GM19467 (cell line): ENCODE results near the gene PLA2G12B.
"Not testable (repeated sequence)": the region's sequence is repeated elsewhere in the genome, so short reads cannot be mapped to it uniquely, and the experiment has no call there.

ENCODE experiments used
- ATAC-seq: cut with Tn5 transposase; IDR thresholded peaks from one replicate; pipeline ENCODE4 v1.9.1; 2021; ENCODE audit warnings: mild to moderate bottlenecking, moderate library complexity; ENCODE audit not compliant: unreplicated experiment

Gene PLA2G12B, protein sequence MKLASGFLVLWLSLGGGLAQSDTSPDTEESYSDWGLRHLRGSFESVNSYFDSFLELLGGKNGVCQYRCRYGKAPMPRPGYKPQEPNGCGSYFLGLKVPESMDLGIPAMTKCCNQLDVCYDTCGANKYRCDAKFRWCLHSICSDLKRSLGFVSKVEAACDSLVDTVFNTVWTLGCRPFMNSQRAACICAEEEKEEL

DNA sequence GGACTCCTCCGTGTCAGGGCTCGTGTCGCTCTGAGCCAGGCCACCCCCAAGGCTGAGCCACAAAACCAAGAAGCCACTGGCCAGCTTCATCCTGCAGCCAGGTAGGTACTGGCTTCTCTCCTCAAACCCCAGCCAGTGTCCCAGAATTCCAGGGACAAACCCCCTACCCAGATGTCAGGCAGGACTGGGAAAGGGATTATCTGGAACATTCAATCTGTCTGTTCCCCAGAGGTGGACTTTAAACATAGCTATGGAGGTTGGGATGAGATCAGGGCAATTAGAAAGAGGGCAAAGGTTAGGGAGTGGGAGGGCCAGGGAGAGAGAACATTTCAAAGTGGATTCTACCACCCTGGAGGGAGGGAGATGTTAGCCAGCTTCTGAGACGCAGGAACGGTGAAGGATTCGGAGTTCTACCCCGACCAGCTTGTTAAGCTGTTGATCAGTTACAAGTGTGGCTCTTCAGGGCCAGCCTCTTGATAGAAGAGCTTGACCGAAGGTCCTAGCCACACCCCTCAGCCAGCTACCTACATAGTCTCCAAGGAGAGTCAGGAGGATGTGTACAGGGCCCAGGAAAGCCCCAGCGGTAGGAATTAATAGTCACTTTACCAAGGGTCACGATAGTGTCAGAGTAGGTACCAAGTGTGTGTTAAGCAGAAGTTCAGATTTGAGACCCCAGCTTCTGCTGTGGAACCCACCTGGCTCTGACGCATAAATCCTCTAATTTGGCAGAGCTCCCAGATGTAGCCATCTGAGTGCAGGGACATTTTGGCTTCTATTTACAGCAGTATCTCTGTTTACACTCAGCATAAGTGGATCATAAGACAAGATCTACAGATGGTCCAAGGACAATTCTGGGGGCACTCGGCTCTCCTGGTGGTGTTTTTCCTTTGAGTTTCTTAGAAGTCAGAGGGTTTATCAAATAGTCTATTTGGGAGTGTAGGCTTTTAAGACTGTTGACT is at the start of gene PLA2G12B:
Gene PLA2G12B, minus strand, starts transcription at position 211 of the 959 bp plus-strand sequence. Its CDS starts 121 bp downstream, at position 90.
- ATAC-seq: no peak

DNA sequence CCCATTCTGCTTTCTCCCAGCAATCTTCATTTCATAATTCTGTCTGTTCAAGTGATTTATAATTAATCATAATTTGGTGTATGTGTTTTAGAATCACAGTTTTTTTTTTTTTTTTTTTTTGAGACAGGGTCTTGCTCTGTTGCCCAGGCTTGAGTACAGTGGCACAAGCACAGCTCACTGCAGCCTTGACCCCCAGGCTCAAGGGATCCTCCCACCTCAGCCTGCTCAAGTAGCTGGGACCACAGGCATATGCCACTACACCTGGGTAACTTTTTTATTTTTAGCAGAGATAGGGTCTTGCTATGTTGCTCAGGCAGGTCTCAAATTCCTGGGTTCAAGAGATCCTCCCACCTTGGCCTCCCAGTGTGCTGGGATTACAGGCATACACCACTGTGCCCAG is 49.2 kb upstream of the PLA2G12B start:
- no peak for ATAC-seq

DNA sequence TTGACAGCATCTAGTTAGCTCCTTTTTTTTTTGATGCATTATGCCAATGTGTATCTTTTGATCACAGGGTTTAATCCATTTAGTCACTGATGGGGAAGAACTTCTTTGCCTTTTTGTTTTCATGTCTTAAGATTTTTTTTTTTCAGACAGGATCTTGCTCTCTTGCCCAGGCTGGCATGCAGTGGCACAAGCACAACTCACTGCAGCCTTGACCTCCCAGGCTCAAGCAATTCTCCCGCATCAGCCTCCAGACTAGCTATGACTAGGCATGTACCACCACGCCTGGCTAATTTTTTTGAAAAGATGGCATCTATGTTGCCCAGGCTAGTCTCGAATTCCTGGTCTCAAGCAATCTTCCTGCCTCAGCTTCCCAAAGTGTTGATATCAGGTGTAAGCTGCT is 46.4 kb upstream of the PLA2G12B start:
- ATAC-seq: no peak

DNA sequence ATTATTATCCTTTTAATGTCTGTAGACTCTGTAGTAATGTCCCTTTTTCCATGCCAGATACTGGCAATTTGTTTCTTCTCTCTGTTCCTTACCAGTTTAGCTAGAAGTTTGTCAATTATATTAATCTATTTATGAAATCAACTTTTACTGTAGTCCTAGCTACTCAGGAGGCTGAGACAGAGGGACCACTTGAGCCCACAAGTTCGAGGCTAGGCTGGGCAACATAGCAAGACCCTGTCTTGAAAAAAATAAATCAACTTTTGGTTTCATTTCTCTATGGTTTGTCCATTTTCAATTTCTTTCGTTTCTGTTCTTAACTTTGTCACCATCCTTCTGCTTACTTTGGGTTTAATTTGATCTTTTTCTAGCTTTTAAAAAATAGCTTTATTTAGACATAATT is 42.5 kb upstream of the PLA2G12B start:
- ATAC-seq: no peak

DNA sequence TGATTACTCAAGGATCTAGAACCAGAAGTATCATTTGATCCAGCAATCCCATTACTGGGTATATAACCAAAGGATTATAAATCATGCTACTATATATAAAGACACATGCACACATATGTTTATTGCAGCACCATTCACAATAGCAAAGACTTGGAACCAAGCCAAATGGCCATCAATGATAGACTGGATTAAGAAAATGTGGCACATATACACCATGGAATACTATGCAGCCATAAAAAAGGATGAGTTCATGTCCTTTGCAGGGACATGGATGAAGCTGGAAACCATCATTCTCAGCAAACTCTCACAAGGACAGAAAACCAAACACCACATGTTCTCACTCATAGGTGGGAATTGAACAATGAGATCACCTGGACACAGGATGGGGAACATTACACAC is 40.9 kb upstream of the PLA2G12B start:
- not testable (repeated sequence) for ATAC-seq

DNA sequence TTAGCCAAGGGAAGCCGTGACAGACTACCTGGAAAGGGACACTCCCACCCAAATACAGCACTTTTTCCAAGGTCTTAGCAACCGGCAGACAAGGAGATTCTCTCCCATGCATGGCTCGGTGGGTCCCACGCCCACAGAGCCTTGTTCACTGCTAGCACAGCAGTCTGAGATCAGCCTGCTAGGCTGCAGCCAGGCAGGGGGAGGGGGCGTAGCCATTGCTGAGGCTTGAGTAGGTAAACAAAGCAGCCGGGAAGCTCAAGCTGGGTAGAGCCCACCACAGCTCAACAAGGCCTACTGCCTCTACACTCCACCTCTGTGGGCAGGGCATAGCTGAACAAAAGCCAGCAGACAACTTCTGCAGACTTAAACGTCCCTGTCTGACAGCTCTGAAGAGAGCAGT is 35.2 kb upstream of the PLA2G12B start:
- not testable (repeated sequence) for ATAC-seq

DNA sequence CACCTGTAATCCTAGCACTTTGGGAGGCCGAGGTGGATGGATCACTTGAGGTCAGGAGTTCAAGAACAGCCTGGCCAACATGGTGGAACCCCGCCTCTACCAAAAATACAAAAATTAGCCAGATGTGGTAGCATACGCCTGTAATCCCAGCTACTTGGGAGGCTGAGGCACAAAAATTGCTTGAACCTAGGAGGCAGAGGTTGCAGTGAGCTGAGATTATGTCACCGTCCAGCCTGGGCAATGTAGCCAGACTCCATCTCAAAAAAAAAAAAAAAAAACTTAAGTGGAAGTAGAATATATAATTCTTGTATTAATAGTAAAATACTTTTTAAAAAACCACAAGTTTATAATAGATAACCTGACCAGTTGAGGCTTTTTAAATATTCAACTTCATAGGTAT is 30.0 kb upstream of the PLA2G12B start:
- not testable (repeated sequence) for ATAC-seq

DNA sequence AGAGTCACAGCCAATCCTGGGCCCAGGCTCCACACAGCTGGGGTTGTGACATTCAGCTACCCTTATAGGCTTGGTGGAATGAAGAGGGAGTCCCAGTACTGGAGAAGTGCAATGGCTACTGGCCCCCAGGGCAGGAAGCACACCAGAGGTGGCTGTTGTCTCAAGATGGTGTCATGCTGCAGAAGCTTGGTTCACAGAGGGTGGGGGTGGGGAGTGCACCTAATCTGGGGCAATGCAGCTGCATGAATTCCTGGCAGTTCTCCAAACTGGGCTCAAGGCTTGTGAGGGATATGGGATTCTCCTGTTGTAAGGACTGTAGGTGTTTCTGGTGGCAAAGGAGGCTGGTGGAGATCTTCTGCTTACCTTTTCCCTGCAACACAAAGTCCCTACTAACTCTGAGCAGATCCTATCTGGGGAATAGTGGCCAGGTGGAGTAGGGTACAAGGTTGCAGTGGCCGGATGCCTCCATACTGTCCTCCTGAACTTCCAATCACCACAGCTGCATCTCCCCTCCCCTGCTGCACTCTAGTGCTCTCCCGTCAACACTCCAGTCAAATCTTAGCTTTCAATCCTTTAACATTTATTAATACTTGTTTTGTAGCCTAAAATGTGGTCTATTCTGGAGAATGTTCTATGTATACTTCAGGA is 27.4 kb upstream of the PLA2G12B start:
- ATAC-seq: no peak

DNA sequence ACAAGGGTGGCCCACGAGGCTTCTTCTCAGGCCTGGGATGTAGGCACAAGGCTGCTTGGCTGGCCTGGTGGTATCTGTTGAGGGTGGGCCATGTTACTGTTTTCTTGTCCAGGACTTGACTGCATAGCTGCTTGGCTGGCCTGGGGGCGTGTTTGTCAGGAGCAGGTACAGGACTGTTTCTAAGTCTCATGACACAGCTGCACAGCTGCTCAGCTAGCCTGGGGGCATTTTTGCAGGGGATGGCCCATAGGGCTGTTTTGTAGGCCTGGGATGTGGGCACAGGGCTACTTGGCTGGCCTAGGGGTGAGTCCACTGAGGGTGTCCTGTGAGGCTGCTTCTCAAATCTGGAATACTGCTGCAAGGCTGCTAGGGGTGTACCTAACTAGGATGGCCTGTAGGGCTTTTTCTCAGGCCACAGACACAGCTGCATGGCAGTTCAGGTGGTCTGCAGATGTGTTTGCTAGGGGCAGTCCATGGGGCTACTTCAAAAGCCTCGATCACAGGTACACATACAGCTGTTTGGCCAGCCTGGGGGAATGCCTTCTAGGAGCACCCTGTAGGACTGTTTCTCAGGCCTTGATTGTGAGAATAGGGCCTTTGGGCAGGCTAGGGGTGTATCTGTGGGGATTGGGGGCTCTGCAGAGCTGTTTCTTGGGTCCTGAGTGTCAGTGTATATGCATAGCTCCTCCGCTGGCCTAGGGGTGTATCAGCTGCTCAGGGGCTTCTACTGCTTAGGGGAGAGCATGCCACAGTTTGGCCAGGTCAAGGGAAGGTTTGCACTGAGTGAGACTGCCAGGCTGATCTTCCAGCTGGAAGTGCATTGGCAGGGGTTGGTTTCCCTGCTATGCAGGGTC is 26.6 kb upstream of the PLA2G12B start:
- ATAC-seq: no peak

DNA sequence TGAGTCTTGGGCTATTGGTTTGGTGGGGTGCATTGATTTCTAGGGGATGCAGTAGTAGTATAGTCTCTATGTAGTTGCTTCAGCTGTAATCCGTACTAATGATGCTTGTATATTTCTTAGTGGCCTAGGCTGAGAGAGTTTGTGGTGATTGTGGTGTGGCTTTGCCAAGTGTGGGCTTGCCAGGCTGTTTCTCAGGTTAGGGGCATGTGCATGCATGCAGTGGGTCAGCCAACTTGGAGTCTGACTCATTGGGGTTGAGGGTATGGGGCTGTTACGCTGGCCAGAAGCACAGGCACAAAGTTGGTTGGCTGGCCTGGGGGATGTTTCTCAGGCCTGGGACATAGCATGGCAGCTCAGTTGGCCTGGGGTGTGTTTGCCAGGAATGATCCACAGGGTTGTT is 25.7 kb upstream of the PLA2G12B start:
- ATAC-seq: no peak

DNA sequence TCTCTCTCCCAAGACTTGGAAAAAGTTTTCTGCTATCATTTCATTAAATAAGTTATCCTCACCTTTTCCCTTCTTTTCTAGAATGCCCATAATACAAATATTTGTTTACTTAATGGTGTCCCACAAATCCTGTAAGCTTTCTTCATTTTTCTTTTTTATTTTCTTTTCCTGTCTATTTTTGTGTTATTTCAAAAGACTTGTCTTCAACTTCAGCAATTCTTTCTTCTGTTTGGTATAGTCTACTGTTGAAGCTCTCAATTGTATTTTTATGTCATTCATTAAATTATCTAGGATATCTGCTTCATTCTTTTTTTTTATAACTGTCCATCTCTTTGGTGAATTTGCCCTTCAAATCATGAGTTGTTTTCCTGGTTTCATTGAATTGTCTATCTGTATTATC is 25.1 kb upstream of the PLA2G12B start:
- no peak for ATAC-seq

DNA sequence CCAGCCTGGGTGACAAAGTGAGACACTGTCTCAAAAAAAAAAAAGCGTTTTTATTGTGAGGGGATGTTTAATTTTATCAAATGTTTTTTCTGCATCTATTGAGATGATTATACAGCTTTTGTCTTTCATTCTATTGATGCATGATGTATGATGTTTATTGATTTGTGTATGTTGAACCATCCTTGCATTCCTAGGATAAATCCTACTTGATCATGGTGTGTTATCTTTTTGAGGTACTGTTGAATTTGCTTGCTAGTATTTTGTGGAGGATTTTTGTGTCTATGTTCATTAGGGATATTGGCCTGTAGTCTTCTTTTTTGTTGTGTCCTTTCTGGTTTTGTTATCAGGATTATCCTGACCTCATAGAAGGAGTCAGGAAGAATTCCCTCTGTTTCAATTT is 22.3 kb upstream of the PLA2G12B start:
- ATAC-seq: no peak

DNA sequence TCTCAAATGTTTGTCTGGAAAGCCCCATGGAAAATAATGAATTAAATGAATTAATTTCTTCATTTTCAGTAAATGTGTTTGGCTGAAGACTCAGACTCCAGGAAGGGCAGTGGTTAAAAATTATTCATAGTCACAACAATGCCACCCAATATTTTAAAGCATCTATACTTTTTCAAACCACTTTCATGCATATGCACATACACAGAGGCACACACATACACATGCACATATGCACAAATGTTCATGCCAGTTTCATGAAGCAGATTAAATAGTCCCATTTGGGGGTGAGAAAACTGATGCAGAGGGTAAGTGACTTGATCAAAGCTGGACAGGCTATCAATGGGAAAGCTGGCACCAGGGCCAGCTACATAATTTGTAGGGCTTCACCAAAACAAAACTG is 1.4 kb upstream of the PLA2G12B start:
- no peak for ATAC-seq

DNA sequence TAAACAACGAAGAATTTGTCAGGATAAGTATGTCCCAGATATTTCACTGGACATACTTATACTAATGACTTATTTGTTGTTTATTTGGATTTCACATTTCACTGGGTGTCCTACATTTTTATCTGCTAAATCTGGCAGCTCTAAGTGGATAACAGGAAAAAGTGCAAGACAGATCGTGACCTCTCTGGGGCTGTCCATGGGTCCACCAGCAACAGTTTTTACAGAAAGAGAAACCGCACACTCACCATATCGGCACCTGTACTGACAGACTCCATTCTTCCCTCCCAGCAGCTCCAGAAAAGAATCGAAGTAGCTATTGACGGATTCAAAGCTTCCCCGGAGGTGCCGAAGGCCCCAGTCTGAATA is 393 bp downstream of the PLA2G12B start:
- no peak for ATAC-seq

DNA sequence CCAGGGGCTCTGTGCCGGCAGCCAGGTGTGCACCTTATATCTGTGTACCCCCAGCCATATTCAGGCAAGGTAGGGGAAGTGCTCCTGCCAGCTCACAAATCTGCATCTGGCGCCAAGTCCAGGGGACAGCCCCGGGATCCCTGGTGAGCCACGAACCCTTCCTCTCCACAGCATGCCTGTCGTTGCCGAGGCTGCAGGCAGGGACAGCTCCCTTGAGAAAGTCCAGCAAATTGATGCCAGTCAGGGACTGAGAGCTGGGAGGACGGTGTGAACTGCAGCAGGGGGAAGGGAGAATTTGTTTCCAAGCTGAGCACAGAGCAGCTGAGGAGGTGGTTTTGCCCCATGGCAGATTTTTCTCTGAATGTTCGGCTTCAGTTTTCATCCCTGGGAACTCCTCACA is 919 bp downstream of the PLA2G12B start:
- ATAC-seq: no peak

DNA sequence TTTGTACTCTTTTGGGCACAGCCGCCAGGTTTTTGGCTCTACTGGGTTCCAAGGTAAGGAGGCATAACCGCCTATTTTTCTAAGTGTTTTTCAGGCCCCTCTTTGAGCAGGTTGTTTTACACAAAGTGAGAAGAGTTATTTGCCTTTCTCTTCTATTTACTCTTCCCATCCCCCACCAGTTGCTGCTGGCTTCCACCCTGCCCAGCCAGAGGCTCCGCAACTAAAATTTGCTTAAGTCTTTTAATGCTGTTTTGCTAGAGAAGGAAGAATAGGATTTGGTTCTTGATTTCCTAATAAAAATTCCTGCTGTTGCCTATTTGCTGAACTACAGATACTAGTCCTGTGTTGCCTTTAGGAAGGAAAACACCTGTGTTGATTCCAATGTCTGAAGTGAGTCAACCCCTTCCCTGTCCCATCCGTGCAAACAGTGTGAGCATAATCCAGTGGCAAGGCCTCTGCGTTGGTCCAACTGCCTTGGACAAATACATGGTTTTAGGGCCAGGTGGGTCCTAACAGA is 1.9 kb downstream of the PLA2G12B start:
- no peak for ATAC-seq

DNA sequence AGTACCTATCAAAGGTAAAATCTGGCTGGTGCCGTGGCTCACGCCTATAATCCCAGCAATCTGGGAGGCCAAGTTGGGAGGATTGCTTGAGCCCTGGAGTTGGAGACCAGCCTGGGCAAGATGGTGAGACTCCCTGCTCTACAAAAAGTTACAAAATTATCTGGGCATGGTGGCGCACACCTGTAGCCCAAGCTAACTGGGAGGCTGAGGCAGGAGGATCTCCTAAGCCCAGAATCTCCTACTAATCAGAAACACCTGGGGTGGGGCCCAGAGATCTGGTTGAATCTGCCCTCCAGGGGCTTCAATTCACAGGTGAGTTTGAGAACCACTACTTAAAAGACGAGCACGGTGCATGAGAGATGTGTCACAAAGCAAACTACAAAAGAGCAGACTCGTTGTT is 2.4 kb downstream of the PLA2G12B start:
- no peak for ATAC-seq

DNA sequence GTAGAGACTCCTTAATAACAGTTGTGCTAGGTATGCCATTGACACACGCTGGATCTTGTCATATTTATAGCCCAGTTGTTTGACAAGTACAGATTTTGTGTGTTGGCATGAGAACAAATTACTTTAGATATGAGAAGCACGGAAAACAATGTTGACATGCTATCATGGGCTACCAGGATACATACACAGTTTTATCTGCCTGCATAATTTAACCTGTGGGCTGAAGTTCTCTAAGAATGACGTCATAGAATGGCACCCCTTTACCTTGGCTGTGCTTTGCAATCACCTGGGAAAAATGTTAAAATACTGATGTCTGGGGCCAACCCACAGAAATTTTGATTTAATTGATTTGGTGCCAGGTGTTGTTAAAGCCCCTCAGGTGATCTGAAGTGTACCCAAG is 2.8 kb downstream of the PLA2G12B start:
- ATAC-seq: no peak

DNA sequence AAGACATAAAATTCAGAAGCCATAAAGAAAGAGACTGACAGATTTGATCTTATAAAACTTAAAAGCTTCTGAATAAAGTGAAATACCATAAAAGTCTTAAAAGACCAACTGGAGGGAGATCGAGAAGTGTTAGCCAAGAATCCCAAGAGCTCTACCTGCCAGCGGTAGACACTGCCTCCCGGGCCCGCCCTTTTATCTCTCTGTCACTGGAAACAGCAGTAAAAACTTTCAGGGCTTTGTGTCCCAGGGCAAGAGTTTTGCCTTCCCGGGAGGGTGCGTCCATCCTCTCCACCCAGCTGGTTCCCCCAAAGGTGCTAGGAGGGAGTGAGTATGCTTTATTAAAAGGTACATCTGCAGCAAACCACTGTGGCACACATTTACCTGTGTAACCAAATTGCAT is 5.8 kb downstream of the PLA2G12B start:
- ATAC-seq: no peak

DNA sequence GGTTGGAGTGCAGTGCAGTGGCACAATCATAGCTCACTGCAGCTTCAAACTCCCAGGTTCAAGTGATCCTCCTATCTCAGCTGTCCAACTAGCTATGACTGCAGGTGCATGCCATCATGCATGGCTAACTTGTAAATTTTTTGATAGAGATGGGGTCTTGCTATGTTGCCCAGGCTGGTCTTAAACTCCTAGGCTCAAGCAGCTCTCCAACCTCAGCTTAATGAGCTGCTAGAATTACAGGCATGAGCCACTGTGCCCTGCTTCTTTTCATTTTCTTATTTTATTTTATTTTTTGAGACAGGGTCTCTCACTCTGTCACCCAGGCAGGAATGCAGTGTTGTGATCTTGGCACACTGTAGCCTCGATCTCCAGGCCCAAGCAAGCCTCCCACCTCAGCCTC is 7.6 kb downstream of the PLA2G12B start:
- no peak for ATAC-seq
